GM12892 (cell line): ENCODE results near the gene SUSD3.

Source experiments
- POLR2A ChIP-seq: IDR thresholded peaks from 2 replicates; pipeline ENCODE4 v1.6.1; 2011; ENCODE audit warnings: low read depth, low read length, control low read depth
- POLR2AphosphoS5 ChIP-seq: IDR thresholded peaks from 2 replicates; pipeline ENCODE4 v1.6.1; 2011; ENCODE audit warnings: low read depth, low read length, control low read depth

DNA sequence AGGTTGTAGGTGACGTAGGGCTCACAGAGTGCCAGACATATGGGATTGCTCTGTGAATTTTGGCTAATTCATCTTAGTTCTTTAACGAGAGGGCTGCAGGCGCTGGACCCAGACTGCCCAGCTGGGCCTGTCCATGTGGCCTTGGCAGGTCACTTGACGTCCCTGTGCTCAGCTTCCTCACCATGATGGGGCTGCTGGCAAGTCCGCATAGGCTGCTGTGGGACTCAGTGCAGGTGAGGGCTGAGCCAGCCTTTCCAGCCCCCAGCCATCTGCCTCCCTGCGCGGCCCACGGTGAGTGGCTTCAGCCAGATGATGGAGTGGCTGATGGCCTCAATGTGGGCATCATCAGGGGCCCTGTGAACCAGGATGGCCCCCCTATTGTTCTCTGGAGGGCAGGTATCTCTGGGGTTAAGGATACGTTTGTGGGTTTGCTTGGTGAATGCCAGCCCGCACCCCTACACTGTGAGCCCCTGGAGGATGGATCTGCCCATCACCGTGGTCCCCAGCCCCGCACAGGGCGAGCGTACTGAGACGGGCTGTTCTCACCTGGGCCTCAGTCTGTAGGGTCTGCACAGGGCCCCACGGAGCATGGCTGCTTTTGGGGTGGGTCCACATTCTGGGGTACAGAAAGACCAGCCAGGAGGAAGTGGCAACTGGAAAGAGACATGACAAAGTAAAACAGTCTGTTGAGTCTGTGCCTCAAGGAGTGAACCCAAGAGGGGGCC is 41.2 kb downstream of the SUSD3 start:
- no peak for TF ChIP-seq POLR2A
- TF ChIP-seq POLR2AphosphoS5 = no peak
